Measurements from ENCODE around the gene GFI1. TPM values are rescaled to one million over a fixed set of nuclear protein-coding genes. Genes with fewer than 3 reads are reported as not detected.
"Not testable (repeated sequence)": the region's sequence is repeated elsewhere in the genome, so short reads cannot be mapped to it uniquely, and the experiment has no call there.

GFI1 gene
- 0.31 and 1.6 TPM in 2 replicates for total RNA-seq (2014; rRNA removed; shearing (Covaris generic))

DNA sequence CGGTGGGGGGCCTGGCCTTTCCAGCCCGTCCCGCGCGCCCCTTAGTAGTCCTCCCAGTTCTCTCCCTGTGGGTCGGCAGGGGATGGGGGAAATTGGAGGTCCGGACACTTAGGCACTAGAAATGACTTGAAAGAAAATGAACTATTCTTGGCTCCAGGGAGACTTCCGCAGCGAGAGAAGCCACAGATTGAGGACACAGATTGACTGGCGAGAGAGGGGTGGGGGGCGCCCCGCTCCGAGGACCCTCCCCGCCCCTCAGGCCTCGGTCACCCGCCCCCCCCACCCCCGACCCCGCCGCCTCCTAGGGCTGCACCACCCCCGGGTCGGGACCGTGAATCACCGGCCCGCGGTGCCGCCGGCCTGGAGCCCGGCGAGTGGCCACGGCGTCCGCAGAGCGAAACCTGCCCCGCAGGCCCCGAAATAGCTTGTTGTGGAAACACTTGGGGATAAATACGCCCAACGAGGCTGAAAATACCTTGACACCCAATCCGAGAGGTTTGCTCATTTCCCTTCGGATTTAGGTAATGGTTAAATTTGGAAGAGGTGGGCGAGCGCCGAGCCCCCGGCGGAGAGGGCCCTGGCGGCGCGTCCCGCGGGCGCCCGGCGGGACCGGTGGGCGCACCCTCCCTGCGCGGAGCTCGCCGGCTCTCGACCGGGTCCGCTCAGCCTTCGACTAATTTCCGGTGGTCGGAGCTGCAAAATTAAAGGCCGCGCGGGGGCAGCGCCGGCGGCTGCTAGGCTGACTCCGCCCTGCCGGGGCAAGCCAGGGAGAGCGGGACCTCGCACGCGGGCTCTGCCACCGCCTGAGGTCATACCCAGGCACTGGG, at the start of gene GFI1:
Gene GFI1, minus strand, starts transcription at position 675 of the 827 bp plus-strand sequence. CDS start 3,438 bp downstream, outside the sequence.
- no peak for DNase-seq (ENCODE audit: low spot score)
- in situ Hi-C loops (cut with HindIII; ENCODE audit: low sequenced_read_pairs) = no loop called here

DNA sequence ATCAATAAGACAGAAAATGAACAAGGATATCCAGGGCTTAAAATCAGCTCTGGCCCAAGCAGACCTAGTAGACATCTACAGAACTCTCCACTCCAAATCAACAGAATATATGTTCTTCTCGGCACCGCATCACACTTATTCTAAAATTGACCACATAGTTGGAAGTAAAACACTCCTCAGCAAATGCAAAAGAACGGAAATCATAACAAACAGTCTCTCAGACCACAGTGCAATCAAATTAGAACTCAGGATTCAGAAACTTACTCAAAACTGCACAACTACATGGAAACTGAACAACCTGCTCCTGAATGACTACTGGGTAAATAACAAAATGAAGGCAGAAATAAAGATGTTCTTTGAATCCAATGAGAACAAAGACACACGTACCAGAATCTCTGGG, 45.6 kb upstream of the GFI1 start:
- in situ Hi-C loops (cut with HindIII; ENCODE audit: low sequenced_read_pairs); DNase-seq (ENCODE audit: low spot score): not testable (repeated sequence)

DNA sequence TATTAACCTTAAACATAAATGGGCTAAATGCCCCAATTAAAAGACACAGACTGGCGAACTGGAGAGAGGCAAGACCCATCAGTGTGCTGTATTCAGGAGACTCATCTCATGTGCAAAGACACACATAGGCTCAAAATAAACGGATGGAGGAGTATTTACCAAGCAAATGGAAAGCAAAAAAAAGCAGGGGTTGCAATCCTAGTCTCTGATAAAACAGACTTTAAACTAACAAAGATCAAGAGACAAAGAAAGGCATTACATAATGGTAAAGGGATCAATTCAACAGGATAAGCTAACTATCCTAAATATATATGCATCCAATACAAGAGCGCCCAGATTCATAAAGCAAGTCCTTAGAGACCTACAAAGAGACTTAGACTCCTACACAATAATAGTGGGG, 45.2 kb upstream of the GFI1 start:
- in situ Hi-C loops (cut with HindIII; ENCODE audit: low sequenced_read_pairs); DNase-seq (ENCODE audit: low spot score): not testable (repeated sequence)

DNA sequence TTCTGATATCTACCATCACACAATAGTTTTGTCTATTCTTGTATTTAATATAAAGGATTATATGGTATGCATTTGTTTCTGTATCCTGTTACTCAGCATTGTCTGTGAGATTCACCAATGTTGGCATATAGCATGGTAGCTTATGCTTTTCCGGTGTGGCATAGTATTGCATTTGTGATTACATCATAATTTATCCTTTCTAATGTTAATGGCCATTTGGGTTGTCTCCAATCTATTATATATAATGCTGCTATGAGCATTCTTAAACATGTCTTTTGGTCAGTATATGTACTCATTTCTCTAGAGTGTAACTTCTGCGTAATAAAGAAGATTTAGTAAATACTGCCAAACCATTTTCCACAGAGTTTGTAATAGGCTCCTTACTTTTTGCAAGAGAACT, 40.9 kb upstream of the GFI1 start:
- no peak for DNase-seq (ENCODE audit: low spot score)
- in situ Hi-C loops (cut with HindIII; ENCODE audit: low sequenced_read_pairs) = no loop called here

DNA sequence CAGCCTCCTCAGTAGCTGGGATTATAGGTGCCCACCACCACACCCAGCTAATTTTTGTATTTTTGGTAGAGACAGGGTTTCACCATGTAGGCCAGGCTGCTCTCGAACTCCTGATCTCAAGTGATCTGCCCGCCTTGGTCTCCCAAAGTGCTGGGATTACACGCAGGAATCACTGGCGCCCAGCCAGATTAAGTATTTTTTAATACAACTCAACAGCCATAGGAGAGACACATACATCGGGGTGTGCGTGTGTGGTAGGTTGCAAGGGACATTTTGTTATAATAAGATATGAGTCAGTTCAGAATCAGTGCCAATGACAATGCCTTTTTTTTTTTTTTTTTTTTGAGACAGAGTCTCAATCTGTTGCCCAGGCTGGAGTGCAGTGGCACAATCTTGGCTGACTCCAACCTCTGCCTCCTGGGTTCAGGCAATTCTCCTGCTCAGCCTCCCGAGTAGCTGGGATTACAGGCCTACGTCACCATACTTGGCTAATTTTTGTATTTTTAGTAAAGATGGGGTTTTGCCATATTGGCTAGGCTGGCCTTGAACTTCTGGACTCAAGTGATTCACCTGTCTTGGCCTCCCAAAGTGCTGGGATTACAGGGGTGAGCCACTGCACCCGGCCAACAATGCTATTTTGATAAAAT, 38.3 kb upstream of the GFI1 start:
- in situ Hi-C loops (cut with HindIII; ENCODE audit: low sequenced_read_pairs); DNase-seq (ENCODE audit: low spot score): not testable (repeated sequence)

DNA sequence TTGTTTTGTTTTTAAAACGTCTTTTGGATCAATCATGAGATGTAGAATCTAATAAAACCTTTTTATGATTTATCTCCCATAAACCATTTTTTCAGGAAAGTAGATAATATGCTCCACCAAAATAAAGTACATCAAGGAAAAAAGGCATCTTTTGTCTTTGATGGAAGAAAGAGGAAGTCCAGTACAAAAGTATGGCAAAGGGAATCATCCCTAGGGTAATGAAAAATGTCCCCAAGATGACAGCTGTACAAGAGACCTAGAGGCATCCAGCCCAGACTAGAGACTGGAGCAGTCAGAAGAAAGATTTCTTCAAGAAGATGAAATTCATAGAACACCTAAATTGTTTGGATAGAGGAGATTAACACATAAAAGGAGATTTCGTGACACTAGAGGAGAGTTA, 32.3 kb upstream of the GFI1 start:
- in situ Hi-C loops (cut with HindIII; ENCODE audit: low sequenced_read_pairs) = no loop called here

DNA sequence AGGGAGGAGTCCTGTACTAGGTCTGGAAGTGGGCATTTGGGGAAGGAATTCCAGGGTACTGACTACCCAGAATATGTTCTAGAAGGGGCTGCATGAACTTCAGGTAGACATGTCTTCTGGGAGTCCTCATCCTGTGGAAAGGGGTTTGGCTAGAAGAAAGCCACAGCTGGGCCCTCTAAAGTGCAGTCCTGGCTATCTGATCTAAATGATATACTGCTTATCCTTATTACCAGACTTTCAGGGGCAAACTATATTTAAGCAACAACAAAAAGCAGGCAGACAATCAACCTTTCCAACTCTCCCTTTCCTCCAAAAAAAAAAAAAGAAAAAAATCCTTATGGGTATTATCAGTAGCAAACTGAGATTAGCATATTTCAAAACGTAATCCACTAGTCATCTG, 29.8 kb upstream of the GFI1 start:
- in situ Hi-C loops (cut with HindIII; ENCODE audit: low sequenced_read_pairs) = no loop called here
- DNase-seq (ENCODE audit: low spot score) = no peak

More for the DNA sequence above, 32.3 kb upstream of the GFI1 start:
- DNase-seq (ENCODE audit: low spot score) = no peak

DNA sequence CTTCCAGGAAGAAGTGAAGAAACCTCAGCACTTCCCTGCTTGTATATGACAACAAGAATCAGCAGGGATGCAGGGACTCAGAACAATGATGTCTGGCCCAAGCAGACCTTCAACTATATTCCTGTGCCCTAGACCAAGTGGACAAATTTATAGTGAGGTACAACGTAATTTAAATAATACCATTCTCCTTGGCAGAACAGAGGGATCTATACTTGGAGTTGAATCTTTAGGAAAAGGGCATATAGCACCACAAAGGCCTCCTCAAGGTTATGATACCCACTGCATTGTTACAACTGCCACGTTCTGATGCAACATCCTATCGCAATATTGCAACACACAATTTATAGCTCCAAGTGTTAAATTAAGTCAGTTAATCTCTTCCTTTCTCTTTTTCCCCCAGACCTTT, 29.1 kb upstream of the GFI1 start:
- in situ Hi-C loops (cut with HindIII; ENCODE audit: low sequenced_read_pairs) = no loop called here
- no peak for DNase-seq (ENCODE audit: low spot score)

DNA sequence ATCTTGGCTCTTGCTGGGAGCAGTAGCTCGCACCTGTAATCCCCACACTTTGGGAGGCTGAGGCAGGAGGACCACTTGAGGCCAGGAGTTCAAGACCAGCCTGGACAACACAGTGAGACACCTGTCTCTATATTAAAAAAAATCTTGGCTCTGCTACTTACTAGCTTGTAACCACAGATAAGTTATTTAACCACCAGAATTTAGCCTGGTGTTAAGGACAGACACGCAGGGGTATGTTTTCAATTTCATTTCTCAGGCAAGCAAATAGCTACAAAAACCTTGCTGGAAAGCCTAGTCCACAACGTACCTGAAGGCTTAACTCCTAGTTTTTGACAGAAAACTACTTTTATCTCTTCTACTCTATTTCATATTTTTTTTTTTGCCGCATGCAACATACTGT, 24.8 kb upstream of the GFI1 start:
- in situ Hi-C loops (cut with HindIII; ENCODE audit: low sequenced_read_pairs) = no loop called here

DNA sequence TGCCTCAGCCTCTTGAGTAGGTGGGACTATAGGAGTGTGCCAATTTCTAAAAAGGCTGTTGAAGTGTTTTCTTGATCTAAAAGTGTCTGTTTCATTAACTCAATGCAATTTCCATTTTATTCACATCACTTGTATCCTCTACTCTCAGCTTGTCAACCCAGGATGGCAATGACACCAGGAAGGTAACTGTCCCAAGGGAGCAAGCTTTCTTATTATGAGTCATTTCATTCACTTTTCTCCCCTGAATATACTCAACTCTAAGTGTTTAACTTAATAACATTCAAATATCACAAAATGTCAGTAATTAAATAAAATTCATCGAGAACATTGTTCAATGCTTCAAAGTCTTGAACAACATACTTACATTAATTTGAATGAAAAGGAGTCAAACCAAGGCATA, 22.9 kb upstream of the GFI1 start:
- in situ Hi-C loops (cut with HindIII; ENCODE audit: low sequenced_read_pairs) = no loop called here
- no peak for DNase-seq (ENCODE audit: low spot score)

More for the DNA sequence above, 24.8 kb upstream of the GFI1 start:
- DNase-seq (ENCODE audit: low spot score) = no peak

DNA sequence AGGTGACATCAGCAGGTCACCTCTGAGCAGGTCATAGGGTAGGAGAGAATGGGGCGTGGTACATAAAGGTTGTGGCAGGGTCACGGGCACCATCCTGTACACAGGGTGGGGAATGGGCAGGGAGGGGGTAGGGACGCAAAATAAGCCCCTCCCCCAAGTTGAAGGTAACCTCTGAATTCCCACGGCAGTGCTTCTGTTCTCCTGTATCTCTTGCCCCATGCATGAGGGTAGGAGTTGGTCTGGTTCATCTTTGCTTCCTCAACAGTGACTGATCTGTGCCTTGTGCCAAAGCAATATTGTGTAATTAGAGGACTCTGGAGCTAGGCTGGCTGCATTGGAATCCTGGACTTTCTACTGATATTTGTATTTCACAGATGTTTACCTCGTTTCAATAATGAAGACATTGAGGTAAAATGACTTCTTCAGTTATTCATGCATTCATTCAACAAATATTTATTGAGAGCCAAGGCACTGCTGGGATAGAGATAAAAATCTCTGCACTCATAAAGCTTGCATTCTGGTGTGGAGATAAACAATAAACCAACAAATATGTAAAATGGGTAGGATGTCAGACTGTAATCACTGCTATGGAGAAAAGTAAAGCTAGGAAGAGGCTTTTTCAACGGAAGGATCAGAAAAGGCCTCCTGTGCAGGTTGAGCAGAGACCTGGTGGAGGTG, 18.4 kb upstream of the GFI1 start:
- in situ Hi-C loops (cut with HindIII; ENCODE audit: low sequenced_read_pairs) = no loop called here
- DNase-seq (ENCODE audit: low spot score) = no peak

DNA sequence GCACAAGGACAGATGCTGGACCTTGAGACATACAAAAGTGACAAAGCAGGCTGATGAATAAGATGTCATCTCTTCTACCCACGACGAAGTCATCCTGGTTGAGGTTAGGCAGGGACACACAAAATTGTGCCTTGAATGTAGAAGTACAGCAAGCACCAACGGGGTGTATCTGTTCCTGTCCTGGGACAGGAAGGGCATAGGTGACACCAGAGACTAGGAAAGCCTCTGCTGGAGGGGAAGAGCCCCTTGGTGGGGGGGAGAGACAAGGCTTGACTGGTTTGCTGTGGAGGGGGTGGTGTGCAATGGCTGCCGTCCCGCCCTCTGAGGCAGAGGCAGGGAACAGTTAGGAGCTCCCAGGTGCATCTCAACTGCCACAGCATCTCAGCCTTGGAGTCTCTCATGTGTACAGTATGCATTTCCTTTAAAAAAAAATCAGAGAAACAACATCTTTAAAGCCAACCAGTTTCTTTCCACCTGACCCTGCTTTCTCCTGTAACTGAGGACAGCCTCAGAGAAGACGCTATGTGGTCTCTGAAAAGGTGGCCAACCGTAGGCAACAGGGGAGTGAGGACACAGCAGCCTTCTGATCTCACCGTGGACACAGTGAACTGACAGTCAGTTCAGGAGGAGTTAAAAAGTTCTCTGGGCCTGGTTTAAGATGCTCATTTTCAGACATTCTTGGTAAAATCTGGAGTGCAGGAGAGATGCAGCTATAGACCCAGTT, 17.7 kb upstream of the GFI1 start:
- in situ Hi-C loops (cut with HindIII; ENCODE audit: low sequenced_read_pairs) = no loop called here

DNA sequence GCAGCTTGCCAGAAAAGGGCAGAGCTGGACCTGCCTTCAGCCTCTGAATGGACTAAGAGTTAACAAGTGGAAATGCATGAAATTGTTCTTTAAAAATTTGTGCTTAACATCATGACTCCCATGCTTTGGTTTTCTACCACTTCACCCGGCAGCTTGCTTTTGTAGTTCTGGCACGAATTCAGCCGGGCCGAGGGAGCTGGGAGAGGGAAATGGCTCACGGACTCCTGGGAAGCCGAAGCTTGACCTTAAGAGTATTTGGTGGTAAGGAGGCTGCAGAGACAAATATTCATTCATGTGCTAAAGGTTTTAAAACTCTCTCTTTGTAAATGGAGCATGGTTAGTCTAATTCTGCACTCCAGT, 17.2 kb upstream of the GFI1 start:
- in situ Hi-C loops (cut with HindIII; ENCODE audit: low sequenced_read_pairs) = no loop called here
- no peak for DNase-seq (ENCODE audit: low spot score)

More for the DNA sequence above, 17.7 kb upstream of the GFI1 start:
- no peak for DNase-seq (ENCODE audit: low spot score)

DNA sequence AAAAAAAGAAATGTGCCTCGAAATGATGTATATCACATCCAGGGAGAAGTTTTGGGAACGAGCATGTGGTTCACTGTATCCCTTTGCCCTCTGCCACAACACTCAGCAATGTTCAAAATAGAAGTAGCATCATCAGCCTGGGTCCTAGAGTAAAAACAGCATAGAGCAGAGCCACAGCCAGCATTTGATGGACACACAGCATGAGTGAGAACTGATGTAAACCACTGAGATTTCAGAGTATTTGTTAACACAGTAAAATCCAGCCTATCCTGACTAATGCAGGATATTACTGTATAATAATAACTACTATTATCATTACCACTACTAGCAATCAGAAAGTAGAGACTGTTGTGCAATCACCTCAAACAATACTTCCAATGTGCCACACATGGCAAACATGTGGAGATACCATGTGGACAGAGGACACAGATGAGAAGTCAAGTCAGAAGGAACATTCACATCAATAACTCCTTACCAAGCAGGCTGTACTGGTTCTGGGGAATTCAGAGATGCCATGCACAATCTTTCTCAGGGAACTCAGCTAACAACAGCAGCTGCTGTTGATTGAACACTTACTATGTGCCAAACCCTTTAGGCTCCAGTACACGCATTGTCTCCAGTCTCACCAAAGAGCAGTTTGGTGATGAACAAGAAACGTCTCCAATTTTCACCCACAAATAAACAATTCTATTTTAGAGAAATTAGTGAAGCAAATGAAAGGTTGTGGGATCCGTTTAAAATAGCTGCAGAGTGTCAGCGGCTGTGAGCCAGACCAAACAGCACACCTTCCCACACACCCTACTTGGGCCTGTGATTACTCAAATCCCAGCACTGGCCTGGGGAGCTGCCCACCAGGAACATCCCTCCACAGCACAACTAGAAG, 16.6 kb upstream of the GFI1 start:
- no peak for DNase-seq (ENCODE audit: low spot score)
- in situ Hi-C loops (cut with HindIII; ENCODE audit: low sequenced_read_pairs) = no loop called here

DNA sequence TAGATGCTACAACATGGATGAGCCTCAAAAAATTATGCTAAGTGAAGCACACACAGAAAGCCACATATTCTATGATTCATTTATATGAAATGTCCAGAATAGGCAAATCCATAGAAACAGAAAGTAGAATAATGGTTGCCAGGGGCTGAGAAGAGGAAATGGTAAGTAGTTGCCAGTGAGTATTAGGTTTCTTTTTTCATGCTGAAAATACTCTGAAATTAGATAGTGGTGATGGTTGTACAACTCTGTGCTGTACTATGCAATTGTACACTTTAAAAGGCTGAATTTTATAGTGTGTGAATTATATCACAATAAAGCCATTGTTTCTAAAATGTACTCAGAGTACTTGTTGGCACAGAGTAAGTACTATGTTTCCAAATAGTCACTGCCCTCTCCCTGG, 15.5 kb upstream of the GFI1 start:
- DNase-seq (ENCODE audit: low spot score) = no peak
- in situ Hi-C loops (cut with HindIII; ENCODE audit: low sequenced_read_pairs) = no loop called here

DNA sequence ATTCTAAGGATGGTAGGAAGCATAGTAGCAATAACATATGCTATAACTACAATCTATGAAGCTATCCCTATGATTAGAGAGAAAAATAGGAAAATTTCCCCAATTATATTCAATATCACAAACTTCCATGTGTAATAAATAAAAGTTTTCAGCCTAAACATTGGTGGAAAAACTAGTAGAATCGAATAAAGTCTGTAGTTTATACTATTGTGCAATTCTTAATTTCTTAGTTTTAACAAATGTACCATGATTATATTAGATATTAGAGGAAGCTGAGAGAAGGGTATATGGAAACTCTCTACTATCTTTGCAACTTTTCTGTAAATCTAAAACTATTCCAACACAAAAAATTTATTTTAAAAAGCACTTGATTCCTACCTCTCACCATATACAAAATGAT, 13.8 kb upstream of the GFI1 start:
- in situ Hi-C loops (cut with HindIII; ENCODE audit: low sequenced_read_pairs) = no loop called here

DNA sequence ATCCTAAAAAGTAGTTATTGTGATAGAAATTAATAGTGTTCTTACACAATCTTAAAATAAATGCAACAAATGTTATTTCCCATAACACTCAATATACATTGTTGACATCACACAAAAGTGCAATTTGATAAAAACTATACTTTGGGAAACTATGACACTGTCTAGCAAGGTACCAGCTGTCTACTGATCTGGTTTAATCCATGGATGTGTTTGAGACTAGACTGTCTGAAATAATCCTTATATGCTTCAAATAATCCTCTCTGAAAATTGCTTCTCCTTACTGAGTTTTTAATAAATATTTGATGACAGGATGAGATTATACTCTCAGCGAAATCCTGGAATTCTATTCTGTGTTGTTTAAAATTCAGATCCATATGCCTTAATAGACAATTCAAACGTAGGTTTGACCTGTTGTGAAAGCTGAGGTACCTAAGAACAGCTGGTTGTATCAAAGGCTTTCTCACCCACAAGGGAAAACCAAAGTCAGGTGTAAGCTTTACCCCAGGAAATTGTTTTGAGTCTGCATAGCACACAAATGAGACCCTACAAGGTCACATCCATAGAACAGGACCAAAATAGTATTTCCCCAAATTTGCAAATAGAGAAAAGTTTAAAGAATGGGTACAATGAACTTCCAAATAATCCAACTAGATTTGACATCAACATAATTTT, 8.8 kb upstream of the GFI1 start:
- DNase-seq (ENCODE audit: low spot score) = no peak
- in situ Hi-C loops (cut with HindIII; ENCODE audit: low sequenced_read_pairs) = no loop called here

More for the DNA sequence above, 13.8 kb upstream of the GFI1 start:
- no peak for DNase-seq (ENCODE audit: low spot score)

DNA sequence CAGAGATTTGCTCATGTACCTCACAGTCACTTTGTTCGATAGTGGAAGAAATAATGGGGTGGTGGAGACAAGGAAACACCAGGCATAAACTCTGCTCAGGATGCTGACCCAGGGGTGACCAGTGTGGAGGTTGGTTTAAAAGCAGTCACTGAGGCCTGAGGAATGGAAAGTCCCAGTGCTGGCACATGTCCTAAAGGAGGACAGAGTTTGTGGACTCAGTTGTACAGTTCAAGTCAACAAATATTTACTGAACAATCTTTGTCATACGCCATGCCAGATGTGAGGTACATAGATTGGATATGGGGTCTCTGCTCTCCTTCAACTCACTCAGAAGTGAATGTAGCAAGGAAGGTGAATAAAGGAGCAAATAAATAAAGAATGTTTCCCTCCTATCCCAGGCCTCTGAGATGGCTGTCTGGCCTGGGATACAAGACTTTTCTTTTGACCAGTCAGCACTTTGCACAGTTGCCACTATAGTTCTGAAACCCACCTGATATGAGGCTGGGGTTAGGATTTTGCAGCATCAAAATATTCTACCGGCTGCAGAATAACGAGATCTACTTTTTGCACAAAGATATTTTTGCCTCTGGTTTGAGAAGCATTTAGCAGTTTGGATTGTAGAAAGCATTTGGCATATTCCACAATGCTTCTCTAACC, 7.9 kb upstream of the GFI1 start:
- in situ Hi-C loops (cut with HindIII; ENCODE audit: low sequenced_read_pairs) = no loop called here
- DNase-seq (ENCODE audit: low spot score) = no peak
